Neural progenitor cell (in vitro differentiated cells): ENCODE measurements around the gene RBM26. TPM values are rescaled to one million over a fixed set of nuclear protein-coding genes. Genes with fewer than 3 reads are reported as not detected.

Experiments used
- DNase-seq: peaks from one replicate; pipeline ENCODE4 v3.0.0-alpha.2; 2016; ENCODE audit warnings: low spot score
- H2AFZ ChIP-seq: fragments of 200-600 bp; sonication (generic); replicated peaks from 2 replicates; pipeline ENCODE4 v1.6.1; 2016; ENCODE audit warnings: antibody characterized with exemption
- H3F3A ChIP-seq: fragments of 200-600 bp; sonication (generic); 2 replicates; pipeline ENCODE4 v1.6.1; 2016; ENCODE audit warnings: antibody characterized with exemption, low read depth
- H3K27ac ChIP-seq: fragments of 200-600 bp; sonication (generic); 2 replicates; pipeline ENCODE4 v1.5.1; 2016; ENCODE audit warnings: mild to moderate bottlenecking
- H3K27me3 ChIP-seq: fragments of 200-600 bp; sonication (generic); 2 replicates; pipeline ENCODE4 v1.6.1; 2016; ENCODE audit warnings: mild to moderate bottlenecking, moderate library complexity
- H3K36me3 ChIP-seq: fragments of 200-600 bp; sonication (generic); 2 replicates; pipeline ENCODE4 v1.5.1; 2016
- H3K4me1 ChIP-seq: fragments of 200-600 bp; sonication (generic); 2 replicates; pipeline ENCODE4 v1.6.1; 2016; ENCODE audit warnings: mixed run types
- H3K4me2 ChIP-seq: fragments of 200-600 bp; sonication (generic); 2 replicates; pipeline ENCODE4 v1.6.1; 2016
- H3K4me3 ChIP-seq: fragments of 200-600 bp; sonication (generic); 2 replicates; pipeline ENCODE4 v1.5.1; 2016
- H3K79me2 ChIP-seq: fragments of 200-600 bp; sonication (generic); 2 replicates; pipeline ENCODE4 v1.6.1; 2016; ENCODE audit warnings: low read depth
- H3K9ac ChIP-seq: fragments of 200-600 bp; sonication (generic); 2 replicates; pipeline ENCODE4 v1.6.1; 2016
- H3K9me3 ChIP-seq: fragments of 200-600 bp; sonication (generic); 2 replicates; pipeline ENCODE4 v1.5.1; 2016; ENCODE audit warnings: low read depth
- H4K20me1 ChIP-seq: fragments of 200-600 bp; sonication (generic); 2 replicates; pipeline ENCODE4 v1.6.1; 2016; ENCODE audit warnings: low read depth
- H3K27ac Mint-ChIP-seq: 3 replicates; pipeline ENCODE4 v1.8.0; 2021; ENCODE audit warnings: mixed read lengths
- H3K27me3 Mint-ChIP-seq: 2 replicates; pipeline ENCODE4 v1.8.0; 2022; ENCODE audit warnings: low read depth, mild to moderate bottlenecking, inconsistent platforms, moderate library complexity, mixed read lengths; ENCODE audit not compliant: insufficient read depth
- H3K36me3 Mint-ChIP-seq: 3 replicates; pipeline ENCODE4 v1.8.0; 2021; ENCODE audit warnings: mixed read lengths
- H3K4me1 Mint-ChIP-seq: 3 replicates; pipeline ENCODE4 v1.8.0; 2021; ENCODE audit warnings: mixed read lengths
- H3K4me3 Mint-ChIP-seq: 3 replicates; pipeline ENCODE4 v1.8.0; 2021; ENCODE audit warnings: mild to moderate bottlenecking, moderate library complexity, mixed read lengths
- H3K9me3 Mint-ChIP-seq: 3 replicates; pipeline ENCODE4 v1.8.0; 2020; ENCODE audit warnings: mixed read lengths
- CTCF ChIP-seq: fragments of 200-600 bp; sonication (generic); IDR thresholded peaks from 2 replicates; pipeline ENCODE4 v1.5.1; 2017; ENCODE audit warnings: antibody characterized with exemption, mild to moderate bottlenecking
- EZH2 ChIP-seq: fragments of 200-600 bp; sonication (generic); IDR thresholded peaks from 2 replicates; pipeline ENCODE4 v1.6.1; 2017; ENCODE audit warnings: antibody characterized with exemption, mild to moderate bottlenecking, moderate library complexity
- EZH2phosphoT487 ChIP-seq: fragments of 200-600 bp; sonication (generic); IDR thresholded peaks from 2 replicates; pipeline ENCODE4 v1.6.1; 2017; ENCODE audit warnings: antibody characterized with exemption
- total RNA-seq: library from RNA; depleted of rRNA; stranded (reverse); fragments of >200 nt; gene quantifications from 2 replicates; pipeline ENCODE4 v1.2.3, GENCODE V29; 2015; ENCODE audit warnings: low replicate concordance

RBM26 gene
- total RNA-seq, 1 donor from 2014 or later: 136 TPM

- peaks cover 3% of the 10 kb centered on the region for H3K79me2 ChIP-seq
These were observed 57.0 kb downstream of the RBM26 start for GRCh38 chr13:79349011-79349410.

GRCh38 chr13:79346300-79346914, 59.6 kb downstream of the RBM26 start:
- Mint-ChIP-seq H3K9me3 (no peaks in the 10 kb centered on the region), H3K36me3 (peaks cover 24% of the 10 kb centered on the region), H3K4me1 (no peaks in the 10 kb centered on the region), H3K27me3 (no peaks in the 10 kb centered on the region), H3K27ac (no peak overlapping the region), H3K4me3 (no peak overlapping the region)
- no peak overlapping the region for H2AFZ ChIP-seq
- H3K9ac ChIP-seq: no peak overlapping the region
- no peak overlapping the region for H3K4me3 ChIP-seq
- peaks cover 40% of the 10 kb centered on the region for H3K36me3 ChIP-seq
- no peak overlapping the region for H3K27ac ChIP-seq
- H3K27me3 ChIP-seq: no peaks in the 10 kb centered on the region
- no peaks in the 10 kb centered on the region for H3K4me1 ChIP-seq
- H3K4me2 ChIP-seq: no peak overlapping the region
- H3F3A ChIP-seq: no peaks in the 10 kb centered on the region
- no peaks in the 10 kb centered on the region for H3K9me3 ChIP-seq
- no peaks in the 10 kb centered on the region for H4K20me1 ChIP-seq
- DNase-seq: no peak
- TF ChIP-seq CTCF: no peak
- no peak for TF ChIP-seq EZH2phosphoT487
- TF ChIP-seq EZH2: no peak
- peaks cover 3% of the 10 kb centered on the region for H3K79me2 ChIP-seq

More at GRCh38 chr13:79349011-79349410, 57.0 kb downstream of the RBM26 start:
- H3K4me2 ChIP-seq: no peak overlapping the region
- no peaks in the 10 kb centered on the region for H3K27me3 ChIP-seq
- H4K20me1 ChIP-seq: no peaks in the 10 kb centered on the region
- no peak overlapping the region for H2AFZ ChIP-seq
- H3K4me1 Mint-ChIP-seq: no peaks in the 10 kb centered on the region
- no peak overlapping the region for H3K27ac ChIP-seq
- no peak overlapping the region for H3K4me3 ChIP-seq
- H3K4me1 ChIP-seq: no peaks in the 10 kb centered on the region
- H3K9me3 Mint-ChIP-seq: no peaks in the 10 kb centered on the region
- H3K9ac ChIP-seq: no peak overlapping the region
- no peak overlapping the region for H3K4me3 Mint-ChIP-seq
- DNase-seq: no peak
- peaks cover 40% of the 10 kb centered on the region for H3K36me3 ChIP-seq
- no peaks in the 10 kb centered on the region for H3K27me3 Mint-ChIP-seq
- H3F3A ChIP-seq: no peaks in the 10 kb centered on the region
- TF ChIP-seq EZH2 (no peak), EZH2phosphoT487 (no peak), CTCF (no peak)
- no peaks in the 10 kb centered on the region for H3K9me3 ChIP-seq
- no peak overlapping the region for H3K27ac Mint-ChIP-seq
- H3K36me3 Mint-ChIP-seq: peaks cover 35% of the 10 kb centered on the region

GRCh38 chr13:79341202-79341601, 64.9 kb downstream of the RBM26 start:
- Histone ChIP-seq H3K4me2 (no peak overlapping the region), H2AFZ (no peak overlapping the region), H4K20me1 (peaks cover 3% of the 10 kb centered on the region), H3K79me2 (no peaks in the 10 kb centered on the region), H3K9me3 (no peaks in the 10 kb centered on the region), H3K9ac (no peak overlapping the region), H3K36me3 (peaks cover 50% of the 10 kb centered on the region), H3K4me1 (no peaks in the 10 kb centered on the region), H3K27me3 (no peaks in the 10 kb centered on the region), H3K27ac (no peak overlapping the region), H3F3A (no peaks in the 10 kb centered on the region), H3K4me3 (no peak overlapping the region)
- no peak for DNase-seq
- H3K9me3 Mint-ChIP-seq: no peaks in the 10 kb centered on the region
- peaks cover 39% of the 10 kb centered on the region for H3K36me3 Mint-ChIP-seq
- H3K4me1 Mint-ChIP-seq: no peaks in the 10 kb centered on the region
- no peaks in the 10 kb centered on the region for H3K27me3 Mint-ChIP-seq
- TF ChIP-seq EZH2phosphoT487 (no peak), EZH2 (no peak), CTCF (no peak)
- H3K4me3 Mint-ChIP-seq: no peak overlapping the region
- no peak overlapping the region for H3K27ac Mint-ChIP-seq
